ENCODE data around the gene TESK2. TPM values are rescaled to one million over a fixed set of nuclear protein-coding genes. Genes with fewer than 3 reads are reported as not detected.

The TESK2 gene
- total RNA-seq, 1 donor from 2014 or later, result 8.2 TPM

- Histone ChIP-seq H3K4me3 (no peak overlapping the region), H3K27ac (no peak overlapping the region), H3K27me3 (ENCODE audit: low read depth) (no peaks in the 10 kb centered on the region), H3K4me1 (no peaks in the 10 kb centered on the region), H3K36me3 (no peaks in the 10 kb centered on the region), H3K9me3 (no peaks in the 10 kb centered on the region)
- no peak for DNase-seq
- no peak for ATAC-seq
- no peak for TF ChIP-seq CTCF (IDR thresholded peaks at IDR 0.05)
- intact Hi-C loops (cut with DNase I), result no loop called here
Observed at GRCh38 chr1:45454464-45454863, 36.5 kb downstream of the TESK2 start.

GRCh38 chr1:45452503-45452902 is 38.5 kb downstream of the TESK2 start:
- H3K27me3 ChIP-seq (ENCODE audit: low read depth), result no peaks in the 10 kb centered on the region
- H3K9me3 ChIP-seq, result no peaks in the 10 kb centered on the region
- no peak for ATAC-seq
- no peaks in the 10 kb centered on the region for H3K4me1 ChIP-seq
- no peak overlapping the region for H3K27ac ChIP-seq
- intact Hi-C loops (cut with DNase I), result no loop called here
- DNase-seq, result no peak
- H3K4me3 ChIP-seq, result no peak overlapping the region
- no peaks in the 10 kb centered on the region for H3K36me3 ChIP-seq
- TF ChIP-seq CTCF (IDR thresholded peaks at IDR 0.05), result no peak

- ATAC-seq (no peak), DNase-seq (no peak)
- Histone ChIP-seq H3K36me3 (no peaks in the 10 kb centered on the region), H3K27ac (no peak overlapping the region), H3K4me3 (no peak overlapping the region), H3K27me3 (ENCODE audit: low read depth) (no peaks in the 10 kb centered on the region), H3K4me1 (no peaks in the 10 kb centered on the region), H3K9me3 (no peaks in the 10 kb centered on the region)
- TF ChIP-seq CTCF (IDR thresholded peaks at IDR 0.05), result no peak
- intact Hi-C loops (cut with DNase I), result no loop called here
Observed at GRCh38 chr1:45448357-45448756, 42.6 kb downstream of the TESK2 start.

- H3K27ac ChIP-seq, result no peak overlapping the region
- no peak for ATAC-seq
Observed at GRCh38 chr1:45446950-45447672, 43.9 kb downstream of the TESK2 start.

GRCh38 chr1:45446530-45446929 is 44.4 kb downstream of the TESK2 start:
- intact Hi-C loops (cut with DNase I), result no loop called here
- DNase-seq (no peak), ATAC-seq (no peak)
- H3K4me3 ChIP-seq, result no peak overlapping the region
- H3K36me3 ChIP-seq, result no peaks in the 10 kb centered on the region
- H3K9me3 ChIP-seq, result no peaks in the 10 kb centered on the region
- TF ChIP-seq CTCF (IDR thresholded peaks at IDR 0.05), result no peak
- H3K27me3 ChIP-seq (ENCODE audit: low read depth), result no peaks in the 10 kb centered on the region
- no peak overlapping the region for H3K27ac ChIP-seq
- no peaks in the 10 kb centered on the region for H3K4me1 ChIP-seq

More at GRCh38 chr1:45446950-45447672, 43.9 kb downstream of the TESK2 start:
- intact Hi-C loops (cut with DNase I), result no loop called here
- Histone ChIP-seq H3K9me3 (no peaks in the 10 kb centered on the region), H3K36me3 (no peaks in the 10 kb centered on the region), H3K27me3 (ENCODE audit: low read depth) (no peaks in the 10 kb centered on the region), H3K4me3 (no peak overlapping the region), H3K4me1 (no peaks in the 10 kb centered on the region)
- no peak for DNase-seq
- TF ChIP-seq CTCF (IDR thresholded peaks at IDR 0.05), result no peak
